Progenitor cell of endocrine pancreas (in vitro differentiated cells): ENCODE data around the gene GRIK3. TPM values are rescaled to one million over a fixed set of nuclear protein-coding genes. Genes with fewer than 3 reads are reported as not detected.

ENCODE experiments used
- DNase-seq: peaks from one replicate; pipeline ENCODE4 v3.0.0; 2021; ENCODE audit warnings: low spot score; ENCODE audit not compliant: unreplicated experiment
- H3K27ac Mint-ChIP-seq: 2 replicates; pipeline ENCODE4 v1.8.0; 2021; ENCODE audit warnings: mild to moderate bottlenecking, moderate library complexity, mixed read lengths
- H3K27me3 Mint-ChIP-seq: 2 replicates; pipeline ENCODE4 v1.8.0; 2021; ENCODE audit warnings: mixed read lengths
- H3K36me3 Mint-ChIP-seq: 2 replicates; pipeline ENCODE4 v1.8.0; 2022; ENCODE audit warnings: mixed read lengths; ENCODE audit not compliant: insufficient read depth
- H3K4me1 Mint-ChIP-seq: 2 replicates; pipeline ENCODE4 v1.8.0; 2021; ENCODE audit warnings: low read depth, mixed read lengths
- H3K4me3 Mint-ChIP-seq: 2 replicates; pipeline ENCODE4 v1.8.0; 2021; ENCODE audit warnings: low read depth, mild to moderate bottlenecking, moderate library complexity, mixed read lengths
- H3K9me3 Mint-ChIP-seq: 2 replicates; pipeline ENCODE4 v1.8.0; 2021; ENCODE audit warnings: low read depth, mixed read lengths
- CTCF ChIP-seq: fragments of 200-600 bp; sonication (generic); IDR thresholded peaks from one replicate; pipeline ENCODE4 v1.5.0; 2021; ENCODE audit warnings: antibody characterized with exemption, mild to moderate bottlenecking; ENCODE audit not compliant: unreplicated experiment
- total RNA-seq: library from RNA; stranded (reverse); gene quantifications from 2 replicates; pipeline ENCODE4 v1.2.1, GENCODE V29; 2021

The GRIK3 gene
- total RNA-seq, 1 donor from 2014 or later: 0.41 TPM

GRCh38 chr1:36804669-36805314 is 229.5 kb downstream of the GRIK3 start:
- TF ChIP-seq CTCF: no peak
- Mint-ChIP-seq H3K9me3 (no peaks in the 10 kb centered on the region), H3K27me3 (peaks cover 30% of the 10 kb centered on the region), H3K4me1 (no peaks in the 10 kb centered on the region), H3K4me3 (no peak overlapping the region), H3K27ac (no peak overlapping the region), H3K36me3 (no peaks in the 10 kb centered on the region)
- DNase-seq: no peak

GRCh38 chr1:36803868-36804570 is 230.3 kb downstream of the GRIK3 start:
- Mint-ChIP-seq H3K4me3 (no peak overlapping the region), H3K27me3 (peaks cover 23% of the 10 kb centered on the region), H3K4me1 (no peaks in the 10 kb centered on the region), H3K27ac (no peak overlapping the region), H3K9me3 (no peaks in the 10 kb centered on the region), H3K36me3 (no peaks in the 10 kb centered on the region)
- DNase-seq: no peak
- no peak for TF ChIP-seq CTCF

- H3K9me3 Mint-ChIP-seq: no peaks in the 10 kb centered on the region
- DNase-seq: no peak
- H3K4me1 Mint-ChIP-seq: no peaks in the 10 kb centered on the region
- TF ChIP-seq CTCF: no peak
- no peak overlapping the region for H3K4me3 Mint-ChIP-seq
- no peaks in the 10 kb centered on the region for H3K36me3 Mint-ChIP-seq
- peaks cover 11% of the 10 kb centered on the region for H3K27me3 Mint-ChIP-seq
- H3K27ac Mint-ChIP-seq: no peak overlapping the region
Observed at GRCh38 chr1:36802018-36802417, 232.3 kb downstream of the GRIK3 start.

GRCh38 chr1:36797761-36798160 is 236.6 kb downstream of the GRIK3 start:
- Mint-ChIP-seq H3K9me3 (no peaks in the 10 kb centered on the region), H3K27me3 (peaks cover 2% of the 10 kb centered on the region), H3K36me3 (no peaks in the 10 kb centered on the region), H3K4me1 (no peaks in the 10 kb centered on the region), H3K27ac (no peak overlapping the region), H3K4me3 (no peak overlapping the region)
- no peak for TF ChIP-seq CTCF
- DNase-seq: no peak

- Mint-ChIP-seq H3K36me3 (no peaks in the 10 kb centered on the region), H3K27ac (no peak overlapping the region), H3K27me3 (peaks cover 7% of the 10 kb centered on the region), H3K4me3 (no peak overlapping the region), H3K9me3 (no peaks in the 10 kb centered on the region), H3K4me1 (no peaks in the 10 kb centered on the region)
- no peak for DNase-seq
- TF ChIP-seq CTCF: no peak
Observed at GRCh38 chr1:36796733-36797132, 237.6 kb downstream of the GRIK3 start.
